Amniotic stem cell (primary cell): ENCODE results near the gene DSC2.
"Not testable (repeated sequence)": the region's sequence is repeated elsewhere in the genome, so short reads cannot be mapped to it uniquely, and the experiment has no call there.

Source experiments
- DNase-seq: peaks from one replicate; lab custom pipeline; 2025; lab: John Stamatoyannopoulos, UW

The DSC2 gene

DNA sequence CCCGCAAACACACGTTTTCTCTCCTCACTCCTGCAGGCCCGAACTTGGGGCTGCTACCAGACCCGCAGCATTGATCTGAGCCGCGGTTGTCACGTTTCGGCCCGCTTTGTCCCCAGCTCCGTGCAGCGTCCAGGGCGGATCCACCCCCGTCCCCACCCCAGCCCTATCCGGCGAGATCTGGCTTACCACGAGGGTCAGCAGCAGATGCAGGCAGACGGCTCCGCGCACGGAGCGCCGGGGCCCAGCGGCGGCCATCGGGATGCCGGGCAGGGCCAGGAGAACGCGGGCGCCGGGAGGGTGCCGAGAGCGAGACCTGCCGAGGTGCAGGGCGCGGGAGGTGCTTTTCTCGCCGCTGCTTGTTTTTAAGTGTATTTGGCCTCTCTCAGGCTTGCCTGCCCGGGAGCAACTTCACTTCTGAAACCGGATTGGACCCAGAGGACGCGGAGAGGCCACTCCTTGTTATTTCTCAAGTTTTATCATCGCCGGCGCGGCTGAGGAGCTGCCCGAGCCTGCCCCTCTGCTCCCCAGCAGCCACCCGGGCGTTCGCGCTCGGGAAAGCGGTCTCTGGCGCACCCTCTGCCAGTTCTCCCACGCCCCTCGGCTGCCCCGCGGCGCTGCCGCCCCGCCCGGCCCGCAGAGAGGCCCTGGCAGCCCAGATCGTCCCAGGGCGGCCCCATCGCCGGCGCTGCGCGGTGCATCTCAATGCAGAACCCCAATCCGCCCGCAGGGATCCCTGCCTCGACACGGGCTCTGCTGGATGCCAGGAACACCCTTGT, 59.6 kb downstream of the DSC2 start, which contains the start of gene DSC3:
TSS of gene DSC3 (minus strand) at position 337 of the 776 bp plus-strand sequence. CDS start at position 255, 82 bp downstream.
- no peak for DNase-seq

GRCh38 chr18:31042084-31042405, 60.2 kb downstream of the DSC2 start:
- no peak for DNase-seq

DNA sequence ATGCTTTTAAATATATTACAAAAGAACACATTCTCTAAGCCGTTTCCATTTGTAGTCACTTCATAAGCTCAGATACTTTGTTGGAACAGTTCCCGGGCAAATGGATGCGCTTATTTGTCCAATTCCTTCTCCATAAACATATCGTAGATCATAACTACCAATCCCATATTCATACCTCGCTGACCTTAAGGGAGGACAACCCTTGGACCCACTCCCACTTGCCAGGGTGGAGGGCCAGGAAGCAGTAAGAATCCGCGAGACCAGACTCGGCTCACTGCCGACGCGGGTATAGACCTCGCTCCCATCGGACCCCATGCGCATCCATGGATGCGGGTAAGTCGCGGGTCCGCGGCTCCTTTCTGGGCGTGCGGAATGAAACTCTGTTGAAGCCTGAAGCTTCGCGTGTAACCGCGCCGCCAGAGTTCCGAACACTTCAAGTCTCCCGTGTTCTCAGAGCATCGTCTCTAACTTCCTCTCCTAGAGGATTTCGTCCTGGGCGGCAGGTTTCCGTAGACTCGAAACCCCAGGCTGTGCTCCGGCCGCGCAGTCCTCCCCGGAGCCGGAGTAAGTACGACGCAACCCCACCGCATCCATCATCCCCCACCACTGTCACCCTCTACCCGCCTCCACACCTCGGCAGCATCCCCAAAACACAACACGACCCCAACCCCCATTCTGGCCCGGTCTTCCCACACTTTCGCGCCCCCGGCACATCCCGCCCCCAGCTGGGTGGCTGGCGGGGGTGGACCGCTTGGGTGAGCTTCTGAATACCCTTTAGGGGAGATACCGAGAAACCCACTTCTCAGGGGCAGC, 60.7 kb downstream of the DSC2 start:
- no peak for DNase-seq

- no peak for DNase-seq
Measured at GRCh38 chr18:31040686-31041270, 61.4 kb downstream of the DSC2 start.

DNA sequence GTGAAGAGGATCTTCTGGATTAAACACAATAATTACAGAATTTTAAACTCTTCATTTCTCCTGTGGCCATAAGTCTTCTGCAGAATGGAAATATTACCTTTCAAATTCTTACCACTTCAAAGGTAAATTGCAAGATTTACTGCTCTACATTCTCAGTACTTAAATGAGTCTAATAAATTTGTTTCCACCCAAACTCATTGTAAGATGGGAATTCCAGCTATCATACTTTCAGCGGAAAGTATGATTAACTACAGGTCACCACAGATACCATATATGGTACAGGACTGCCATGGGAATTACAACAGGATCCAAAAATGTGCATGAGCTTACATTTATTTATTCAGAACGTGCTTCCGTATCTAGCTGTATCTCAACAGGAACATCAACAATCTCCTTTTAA, 62.8 kb downstream of the DSC2 start:
- no peak for DNase-seq

GRCh38 chr18:31037686-31038085, 64.5 kb downstream of the DSC2 start:
- not testable (repeated sequence) for DNase-seq

DNA sequence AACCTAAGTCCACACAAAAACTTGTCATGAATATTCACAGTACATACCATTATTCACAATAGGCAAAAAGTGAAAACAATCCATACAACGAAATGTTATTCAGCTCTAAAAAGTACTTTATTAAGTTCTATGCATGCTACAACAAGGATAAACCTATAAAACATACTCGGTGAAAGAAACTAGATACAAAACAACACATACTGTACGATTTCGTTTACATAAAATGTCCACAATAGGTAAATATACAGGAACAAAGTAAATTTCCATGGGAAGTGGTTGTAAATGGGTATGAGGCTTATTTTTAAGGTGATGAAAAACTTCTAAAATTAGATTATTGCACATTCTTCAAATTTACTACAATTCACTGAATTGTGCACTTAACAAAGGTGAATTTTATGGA, 67.7 kb downstream of the DSC2 start:
- DNase-seq, result no peak

DNA sequence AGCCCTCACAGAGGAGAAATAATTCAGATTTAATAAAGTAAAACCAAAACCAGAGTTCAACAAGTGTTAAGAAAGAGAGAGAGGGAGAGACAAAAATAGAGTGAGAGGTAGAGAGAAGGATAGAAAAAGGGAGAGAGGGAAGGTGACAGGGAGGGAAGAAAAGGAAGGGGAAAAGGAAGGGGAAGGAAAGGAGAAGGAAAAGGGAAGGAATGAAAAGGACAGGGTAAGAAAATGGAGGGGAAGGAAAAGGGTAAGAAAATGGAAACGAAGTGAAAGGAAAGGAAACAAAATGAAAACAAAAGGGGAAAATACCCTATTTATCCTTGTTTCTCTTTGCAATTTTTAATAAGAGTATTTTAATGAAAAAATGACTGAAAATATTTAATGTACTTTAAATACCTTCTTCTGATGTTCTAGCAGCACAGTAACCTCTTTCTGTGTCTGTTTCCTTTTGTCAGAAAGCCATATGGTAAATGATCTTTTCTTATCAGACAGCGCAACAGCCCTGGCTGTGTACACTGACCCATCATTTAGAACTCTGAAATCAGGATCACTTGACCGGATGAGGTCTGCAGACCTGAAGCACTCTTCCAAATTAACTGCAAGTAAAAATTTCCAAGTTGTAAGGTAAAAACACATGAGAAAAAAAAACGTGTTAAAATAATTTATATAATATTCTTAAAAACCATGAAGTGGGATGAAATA, 71.5 kb downstream of the DSC2 start:
- DNase-seq, result no peak

GRCh38 chr18:31015715-31016434, 86.3 kb downstream of the DSC2 start:
- no peak for DNase-seq

DNA sequence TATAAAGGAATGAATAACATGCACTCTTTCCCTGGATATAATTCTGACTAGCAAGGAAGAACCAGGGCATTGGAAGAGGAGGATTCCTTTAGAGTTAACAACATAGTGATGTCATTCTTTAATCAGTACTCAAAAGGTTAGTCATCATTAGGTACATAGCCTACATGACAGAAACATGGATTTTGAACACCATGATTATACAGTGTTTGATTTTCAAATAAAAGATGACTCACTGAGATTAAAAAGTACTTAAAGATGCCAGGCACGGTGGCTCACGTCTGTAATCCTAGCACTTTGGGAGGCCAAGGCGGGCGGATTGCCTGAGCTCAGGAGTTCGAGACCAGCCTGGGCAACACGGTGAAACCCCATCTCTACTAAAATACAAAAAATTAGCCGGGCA, 90.8 kb downstream of the DSC2 start:
- DNase-seq, result not testable (repeated sequence)

DNA sequence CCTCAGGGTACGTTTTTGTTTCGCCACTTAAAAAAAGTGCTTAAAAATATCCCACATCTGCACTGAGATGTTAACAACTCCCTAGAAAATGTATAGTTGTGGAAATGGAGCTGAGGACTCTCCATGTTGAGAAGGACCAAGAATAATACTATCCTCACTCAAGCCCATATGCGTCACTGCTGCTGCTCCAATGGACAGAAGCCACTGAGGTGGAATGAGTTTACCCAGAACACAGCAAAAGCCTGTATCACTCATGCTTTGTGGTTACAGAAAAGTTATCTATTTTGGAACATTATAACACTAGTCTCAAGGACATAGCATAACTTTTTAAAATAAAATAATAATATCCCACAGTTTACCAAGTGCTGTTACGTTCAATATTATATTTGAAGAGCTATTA, 91.6 kb downstream of the DSC2 start:
- no peak for DNase-seq
